ENCODE measurements around the gene GNG12.

Gene GNG12

GRCh38 chr1:67690018-67690363 is 143.3 kb downstream of the GNG12 start:
- H3K4me3 ChIP-seq (ENCODE audit: low read length), result no peak overlapping the region
- peaks cover 7% of the 10 kb centered on the region for H3K36me3 ChIP-seq (ENCODE audit: control insufficient read depth, insufficient read depth, low read length)
- H3K27ac ChIP-seq (ENCODE audit: low read depth, low read length), result no peak overlapping the region
- H3K9ac ChIP-seq (ENCODE audit: low read length), result no peak overlapping the region
- H3K27me3 ChIP-seq (ENCODE audit: control insufficient read depth, insufficient read depth, low read length), result no peaks in the 10 kb centered on the region
- peaks cover 3% of the 10 kb centered on the region for H3K4me1 ChIP-seq (ENCODE audit: control insufficient read depth, insufficient read depth, low read length)

DNA sequence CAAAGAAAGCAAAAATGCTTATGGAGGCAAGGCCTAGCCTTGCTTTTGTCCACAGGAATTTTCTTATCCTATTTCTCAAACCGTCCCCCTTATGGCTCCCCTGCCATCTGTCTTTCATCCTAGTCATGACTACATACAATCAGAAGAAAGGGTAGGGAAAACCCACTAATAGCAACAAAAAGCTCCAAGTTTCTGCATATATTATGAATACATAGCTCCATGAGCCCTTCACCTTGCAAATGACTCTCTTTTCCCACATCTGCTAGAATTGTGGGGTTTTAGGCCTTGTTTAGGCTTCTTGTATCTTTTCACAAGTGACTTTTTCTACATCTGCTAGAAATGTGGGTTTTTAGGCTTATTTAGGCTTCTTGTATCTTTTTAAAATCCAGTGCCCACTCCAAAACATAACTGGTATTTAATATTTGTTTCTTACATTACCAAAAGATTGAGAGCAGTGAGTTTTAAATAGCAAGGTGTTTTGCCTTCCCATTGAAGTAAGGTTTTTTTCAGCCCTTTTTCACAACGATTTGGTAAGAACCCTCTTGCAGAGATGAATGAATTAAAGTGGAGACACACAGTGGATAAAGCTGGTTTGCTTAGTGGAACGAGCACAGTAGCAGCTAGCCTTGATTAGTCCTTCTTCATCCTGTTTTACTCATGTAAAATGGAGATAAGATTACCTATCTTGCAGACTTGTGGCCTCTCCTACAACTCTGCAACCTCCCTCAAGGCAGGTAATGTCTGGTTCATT is 143.8 kb downstream of the GNG12 start:
- Histone ChIP-seq H3K27me3 (ENCODE audit: control insufficient read depth, insufficient read depth, low read length) (no peaks in the 10 kb centered on the region), H3K9ac (ENCODE audit: low read length) (no peak overlapping the region), H3K36me3 (ENCODE audit: control insufficient read depth, insufficient read depth, low read length) (peaks cover 7% of the 10 kb centered on the region), H3K27ac (ENCODE audit: low read depth, low read length) (no peak overlapping the region), H3K4me3 (ENCODE audit: low read length) (no peak overlapping the region), H3K4me1 (ENCODE audit: control insufficient read depth, insufficient read depth, low read length) (peaks cover 5% of the 10 kb centered on the region)

DNA sequence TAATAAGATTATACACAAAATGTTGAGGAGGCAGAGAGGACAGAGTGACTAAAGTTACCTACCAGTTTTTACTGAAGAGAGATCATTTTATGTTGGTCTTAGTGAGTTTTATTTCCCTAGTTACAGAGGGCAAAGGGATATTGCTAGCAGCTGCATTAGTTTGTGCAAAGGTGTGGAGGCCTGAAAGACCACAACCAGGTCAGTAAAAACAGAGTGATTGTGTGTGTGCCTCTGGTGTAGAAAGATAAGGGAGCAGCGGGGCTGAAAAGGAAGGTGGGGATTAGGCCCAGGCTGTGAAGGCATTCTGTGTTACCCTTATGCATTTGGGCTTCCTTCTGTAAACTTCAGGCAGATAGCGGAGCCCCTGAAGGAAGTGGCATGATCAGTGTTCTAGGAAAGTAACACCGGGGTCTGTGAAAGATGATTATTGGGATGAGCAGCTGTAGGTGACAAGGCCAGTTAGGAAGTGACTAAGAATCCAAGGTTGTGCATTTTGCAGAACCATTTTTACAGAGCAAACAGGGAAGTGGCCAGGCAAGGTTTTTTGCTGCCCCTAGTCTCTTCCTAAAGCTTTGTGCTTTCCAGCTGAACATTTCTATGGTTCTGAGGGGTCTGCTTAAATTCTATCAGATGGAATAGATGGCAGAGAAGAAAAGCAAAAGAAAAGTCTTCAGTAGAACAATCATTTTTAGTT is 144.6 kb downstream of the GNG12 start:
- Histone ChIP-seq H3K27me3 (ENCODE audit: control insufficient read depth, insufficient read depth, low read length) (no peaks in the 10 kb centered on the region), H3K27ac (ENCODE audit: low read depth, low read length) (no peak overlapping the region), H3K4me3 (ENCODE audit: low read length) (no peak overlapping the region), H3K4me1 (ENCODE audit: control insufficient read depth, insufficient read depth, low read length) (peaks cover 10% of the 10 kb centered on the region), H3K36me3 (ENCODE audit: control insufficient read depth, insufficient read depth, low read length) (peaks cover 7% of the 10 kb centered on the region), H3K9ac (ENCODE audit: low read length) (no peak overlapping the region)

DNA sequence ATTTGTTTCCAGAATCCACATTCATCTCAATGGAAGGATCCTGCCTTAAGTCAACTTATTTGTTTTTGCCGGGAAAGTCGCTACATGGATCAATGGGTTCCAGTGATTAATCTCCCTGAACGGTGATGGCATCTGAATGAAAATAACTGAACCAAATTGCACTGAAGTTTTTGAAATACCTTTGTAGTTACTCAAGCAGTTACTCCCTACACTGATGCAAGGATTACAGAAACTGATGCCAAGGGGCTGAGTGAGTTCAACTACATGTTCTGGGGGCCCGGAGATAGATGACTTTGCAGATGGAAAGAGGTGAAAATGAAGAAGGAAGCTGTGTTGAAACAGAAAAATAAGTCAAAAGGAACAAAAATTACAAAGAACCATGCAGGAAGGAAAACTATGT is 145.6 kb downstream of the GNG12 start:
- Histone ChIP-seq H3K4me1 (ENCODE audit: control insufficient read depth, insufficient read depth, low read length) (peaks cover 10% of the 10 kb centered on the region), H3K4me3 (ENCODE audit: low read length) (no peak overlapping the region), H3K9ac (ENCODE audit: low read length) (no peak overlapping the region), H3K36me3 (ENCODE audit: control insufficient read depth, insufficient read depth, low read length) (peaks cover 7% of the 10 kb centered on the region), H3K27ac (ENCODE audit: low read depth, low read length) (no peak overlapping the region), H3K27me3 (ENCODE audit: control insufficient read depth, insufficient read depth, low read length) (no peaks in the 10 kb centered on the region)

- H3K4me3 ChIP-seq (ENCODE audit: low read length), result peak overlapping the region; percentile 80
- H3K9ac ChIP-seq (ENCODE audit: low read length), result no peak overlapping the region
- peaks cover 7% of the 10 kb centered on the region for H3K36me3 ChIP-seq (ENCODE audit: control insufficient read depth, insufficient read depth, low read length)
- no peaks in the 10 kb centered on the region for H3K27me3 ChIP-seq (ENCODE audit: control insufficient read depth, insufficient read depth, low read length)
- H3K27ac ChIP-seq (ENCODE audit: low read depth, low read length), result peak overlapping the region; percentile 86
- peaks cover 10% of the 10 kb centered on the region for H3K4me1 ChIP-seq (ENCODE audit: control insufficient read depth, insufficient read depth, low read length)
Measured at GRCh38 chr1:67687198-67687545, 146.1 kb downstream of the GNG12 start.

DNA sequence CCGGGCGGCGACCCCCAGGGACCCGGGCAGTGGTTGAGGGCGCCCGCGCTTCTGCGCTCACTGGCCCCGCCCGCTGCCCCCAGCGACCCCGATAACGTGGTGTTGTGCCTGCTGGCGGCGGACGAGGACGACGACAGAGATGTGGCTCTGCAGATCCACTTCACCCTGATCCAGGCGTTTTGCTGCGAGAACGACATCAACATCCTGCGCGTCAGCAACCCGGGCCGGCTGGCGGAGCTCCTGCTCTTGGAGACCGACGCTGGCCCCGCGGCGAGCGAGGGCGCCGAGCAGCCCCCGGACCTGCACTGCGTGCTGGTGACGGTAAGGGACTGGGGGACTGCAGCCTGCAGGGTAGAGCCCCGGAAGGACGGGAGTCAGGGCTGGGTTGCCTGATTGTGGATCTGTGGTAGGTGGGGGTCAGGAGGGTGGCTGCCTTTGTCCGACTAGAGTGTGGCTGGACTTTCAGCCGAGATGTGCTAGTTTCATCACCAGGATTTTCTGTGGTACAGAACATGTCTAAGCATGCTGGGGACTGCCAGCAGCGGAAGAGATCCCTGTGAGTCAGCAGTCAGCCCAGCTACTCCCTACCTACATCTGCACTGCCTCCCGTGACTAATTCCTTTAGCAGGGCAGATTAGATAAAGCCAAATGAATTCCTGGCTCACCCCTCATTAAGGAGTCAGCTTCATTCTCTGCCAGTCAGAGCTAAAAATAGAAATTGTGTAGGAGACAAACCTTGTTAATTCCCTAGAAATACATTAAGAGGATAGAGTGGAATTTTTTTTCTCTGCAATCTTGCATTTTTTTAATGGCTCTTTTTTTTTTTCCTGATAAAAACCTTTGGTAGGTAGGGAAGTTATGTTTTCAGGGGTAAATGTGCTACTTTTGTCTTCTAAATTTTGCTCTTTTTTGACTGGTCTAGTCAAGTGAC is 146.7 kb downstream of the GNG12 start:
- Histone ChIP-seq H3K4me3 (ENCODE audit: low read length) (peak overlapping the region; percentile 80), H3K9ac (ENCODE audit: low read length) (peak overlapping the region; percentile 57), H3K36me3 (ENCODE audit: control insufficient read depth, insufficient read depth, low read length) (peaks cover 7% of the 10 kb centered on the region), H3K4me1 (ENCODE audit: control insufficient read depth, insufficient read depth, low read length) (peaks cover 10% of the 10 kb centered on the region), H3K27me3 (ENCODE audit: control insufficient read depth, insufficient read depth, low read length) (no peaks in the 10 kb centered on the region), H3K27ac (ENCODE audit: low read depth, low read length) (peak overlapping the region; percentile 86)

GRCh38 chr1:67685558-67686266 is 147.6 kb downstream of the GNG12 start:
- H3K4me1 ChIP-seq (ENCODE audit: control insufficient read depth, insufficient read depth, low read length), result peaks cover 10% of the 10 kb centered on the region
- peak overlapping the region; percentile 61 for H3K9ac ChIP-seq (ENCODE audit: low read length)

DNA sequence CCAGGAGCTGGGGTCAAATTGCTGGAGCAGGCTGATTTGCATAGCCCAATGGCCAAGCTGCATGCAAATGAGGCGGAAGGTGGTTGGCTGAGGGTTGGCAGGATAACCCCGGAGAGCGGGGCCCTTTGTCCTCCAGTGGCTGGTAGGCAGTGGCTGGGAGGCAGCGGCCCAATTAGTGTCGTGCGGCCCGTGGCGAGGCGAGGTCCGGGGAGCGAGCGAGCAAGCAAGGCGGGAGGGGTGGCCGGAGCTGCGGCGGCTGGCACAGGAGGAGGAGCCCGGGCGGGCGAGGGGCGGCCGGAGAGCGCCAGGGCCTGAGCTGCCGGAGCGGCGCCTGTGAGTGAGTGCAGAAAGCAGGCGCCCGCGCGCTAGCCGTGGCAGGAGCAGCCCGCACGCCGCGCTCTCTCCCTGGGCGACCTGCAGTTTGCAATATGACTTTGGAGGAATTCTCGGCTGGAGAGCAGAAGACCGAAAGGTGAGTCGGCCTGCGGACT is 148.2 kb downstream of the GNG12 start, which contains the start of gene GADD45A:
Gene GADD45A (plus strand): TSS at position 135 of the 491 bp plus-strand sequence. CDS start 294 bp downstream, at position 429.
- peak within 1 kb of the TSS; percentile 61 for H3K9ac ChIP-seq (ENCODE audit: low read length)
- H3K4me3 ChIP-seq (ENCODE audit: low read length), result peak within 1 kb of the TSS; percentile 80
- peak within 1 kb of the TSS; percentile 86 for H3K27ac ChIP-seq (ENCODE audit: low read depth, low read length)
- H3K4me1 ChIP-seq (ENCODE audit: control insufficient read depth, insufficient read depth, low read length), result peaks cover 10% of the 10 kb centered on the region
- no peaks in the 10 kb centered on the region for H3K27me3 ChIP-seq (ENCODE audit: control insufficient read depth, insufficient read depth, low read length)
- H3K36me3 ChIP-seq (ENCODE audit: control insufficient read depth, insufficient read depth, low read length), result peaks cover 7% of the 10 kb centered on the region

More at GRCh38 chr1:67685558-67686266, 147.6 kb downstream of the GNG12 start:
- peaks cover 7% of the 10 kb centered on the region for H3K36me3 ChIP-seq (ENCODE audit: control insufficient read depth, insufficient read depth, low read length)
- H3K4me3 ChIP-seq (ENCODE audit: low read length), result peak overlapping the region; percentile 80
- no peaks in the 10 kb centered on the region for H3K27me3 ChIP-seq (ENCODE audit: control insufficient read depth, insufficient read depth, low read length)
- peak overlapping the region; percentile 86 for H3K27ac ChIP-seq (ENCODE audit: low read depth, low read length)

GRCh38 chr1:67684526-67685066 is 148.7 kb downstream of the GNG12 start:
- H3K9ac ChIP-seq (ENCODE audit: low read length), result no peak overlapping the region

DNA sequence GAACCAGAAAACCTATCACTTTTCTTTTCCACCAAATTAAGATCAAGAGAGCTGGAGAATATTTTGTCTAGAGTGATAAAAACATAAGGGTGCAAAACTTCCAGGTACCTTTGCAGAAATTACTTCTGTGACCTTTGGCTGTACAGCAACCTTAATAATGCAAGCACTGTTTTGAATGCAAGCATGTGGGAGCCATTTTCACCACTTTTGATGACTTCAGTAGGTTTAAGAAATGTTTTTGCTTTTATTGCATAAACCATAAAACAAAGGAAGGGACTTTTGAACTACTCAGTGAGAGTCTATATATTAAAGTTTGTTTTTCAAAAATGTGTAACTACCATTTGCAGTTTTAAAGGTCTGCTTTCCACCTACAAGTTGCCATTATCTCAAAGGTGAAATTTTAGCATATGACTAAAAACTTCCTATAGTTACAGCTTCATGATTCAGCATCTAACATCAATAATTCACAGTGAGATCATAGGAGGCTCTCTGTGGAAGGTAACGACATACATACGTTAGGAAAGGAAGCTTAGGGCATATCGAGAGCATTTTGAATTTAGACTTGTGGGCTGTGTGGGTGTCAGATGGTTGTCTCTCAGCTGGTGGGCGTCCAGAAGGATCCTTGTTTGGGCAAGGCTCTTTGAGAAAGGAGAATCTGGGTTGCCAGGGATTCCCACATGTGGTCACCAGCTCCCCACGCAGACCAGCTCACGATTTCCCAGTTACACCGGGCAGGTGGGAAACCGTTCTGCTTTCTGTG is 149.3 kb downstream of the GNG12 start:
- Histone ChIP-seq H3K9ac (ENCODE audit: low read length) (no peak overlapping the region), H3K4me3 (ENCODE audit: low read length) (peak overlapping the region; percentile 37), H3K36me3 (ENCODE audit: control insufficient read depth, insufficient read depth, low read length) (peaks cover 7% of the 10 kb centered on the region), H3K27me3 (ENCODE audit: control insufficient read depth, insufficient read depth, low read length) (no peaks in the 10 kb centered on the region), H3K4me1 (ENCODE audit: control insufficient read depth, insufficient read depth, low read length) (peaks cover 10% of the 10 kb centered on the region), H3K27ac (ENCODE audit: low read depth, low read length) (peak overlapping the region; percentile 37)

More at GRCh38 chr1:67684526-67685066, 148.7 kb downstream of the GNG12 start:
- H3K27ac ChIP-seq (ENCODE audit: low read depth, low read length), result peak overlapping the region; percentile 37
- H3K4me1 ChIP-seq (ENCODE audit: control insufficient read depth, insufficient read depth, low read length), result peaks cover 10% of the 10 kb centered on the region
- peak overlapping the region; percentile 37 for H3K4me3 ChIP-seq (ENCODE audit: low read length)
- peaks cover 7% of the 10 kb centered on the region for H3K36me3 ChIP-seq (ENCODE audit: control insufficient read depth, insufficient read depth, low read length)
- no peaks in the 10 kb centered on the region for H3K27me3 ChIP-seq (ENCODE audit: control insufficient read depth, insufficient read depth, low read length)

GRCh38 chr1:67683316-67683715 is 150.0 kb downstream of the GNG12 start:
- no peak overlapping the region for H3K4me3 ChIP-seq (ENCODE audit: low read length)
- H3K27ac ChIP-seq (ENCODE audit: low read depth, low read length), result no peak overlapping the region
- no peak overlapping the region for H3K9ac ChIP-seq (ENCODE audit: low read length)
- H3K36me3 ChIP-seq (ENCODE audit: control insufficient read depth, insufficient read depth, low read length), result peaks cover 4% of the 10 kb centered on the region
- H3K27me3 ChIP-seq (ENCODE audit: control insufficient read depth, insufficient read depth, low read length), result no peaks in the 10 kb centered on the region
- H3K4me1 ChIP-seq (ENCODE audit: control insufficient read depth, insufficient read depth, low read length), result peaks cover 10% of the 10 kb centered on the region

Data from rectal smooth muscle tissue (tissue), 1 donor.